NCI-H2171 (cell line): ENCODE results near the gene NUDT5.

ENCODE experiments used
- DNase-seq: peaks from one replicate; lab custom pipeline; 2025; lab: John Stamatoyannopoulos, UW

NUDT5 gene

GRCh38 chr10:12165036-12165435 lies 30.7 kb downstream of the NUDT5 start:
- no peak for DNase-seq

DNA sequence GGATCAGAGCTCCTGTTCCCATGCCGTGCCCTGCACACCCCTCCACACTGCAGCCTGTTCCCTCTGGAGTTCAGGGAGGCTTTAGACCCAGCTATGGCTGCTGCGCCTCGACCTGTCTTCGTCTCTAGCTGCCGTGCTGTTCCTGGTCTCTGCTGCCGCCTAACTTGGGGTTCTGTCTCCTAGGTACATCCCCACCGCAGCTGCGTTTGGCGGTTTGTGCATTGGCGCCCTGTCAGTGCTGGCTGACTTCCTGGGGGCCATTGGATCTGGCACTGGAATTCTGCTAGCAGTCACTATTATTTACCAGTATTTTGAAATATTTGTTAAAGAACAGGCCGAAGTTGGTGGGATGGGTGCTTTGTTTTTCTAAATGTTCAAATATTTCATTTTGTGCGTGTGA lies 31.6 kb downstream of the NUDT5 start:
- DNase-seq, result no peak

GRCh38 chr10:12162927-12163326 lies 32.8 kb downstream of the NUDT5 start:
- no peak for DNase-seq

GRCh38 chr10:12160664-12161063 lies 35.0 kb downstream of the NUDT5 start:
- DNase-seq, result no peak

- DNase-seq, result no peak
Measured at GRCh38 chr10:12158111-12158510, 37.6 kb downstream of the NUDT5 start.

DNA sequence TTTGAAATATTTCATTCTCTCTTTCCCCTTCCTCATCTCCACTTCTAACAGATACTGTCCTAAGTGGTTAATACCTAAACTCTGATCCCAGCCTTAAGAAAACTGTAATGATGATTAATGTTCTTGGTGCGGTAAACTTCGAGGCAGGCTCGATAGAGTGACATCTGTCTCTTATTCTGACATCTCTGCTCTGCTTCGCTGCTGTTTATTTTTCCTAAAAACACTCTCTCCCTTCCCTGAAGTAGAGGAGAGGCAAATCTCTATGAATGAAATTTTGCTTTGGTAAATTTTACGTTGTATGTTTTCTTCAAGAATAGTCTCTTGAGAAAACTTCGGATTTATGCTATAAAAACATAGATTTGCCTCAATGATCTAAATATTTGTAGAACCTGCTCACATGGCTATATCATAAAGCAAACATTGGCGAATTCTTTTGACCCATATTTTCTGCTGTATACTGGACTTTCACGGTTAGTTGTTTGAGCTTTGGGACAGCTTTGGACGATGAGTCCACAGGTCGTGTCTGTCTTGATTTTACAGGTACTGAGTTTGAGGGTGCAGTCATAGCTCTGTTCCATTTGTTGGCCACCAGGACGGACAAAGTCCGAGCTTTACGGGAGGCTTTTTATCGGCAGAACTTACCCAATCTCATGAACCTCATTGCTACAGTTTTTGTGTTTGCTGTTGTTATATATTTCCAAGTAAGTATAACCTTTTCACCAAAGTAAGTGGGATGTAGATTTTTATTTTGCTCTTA lies 39.1 kb downstream of the NUDT5 start:
- no peak for DNase-seq

DNA sequence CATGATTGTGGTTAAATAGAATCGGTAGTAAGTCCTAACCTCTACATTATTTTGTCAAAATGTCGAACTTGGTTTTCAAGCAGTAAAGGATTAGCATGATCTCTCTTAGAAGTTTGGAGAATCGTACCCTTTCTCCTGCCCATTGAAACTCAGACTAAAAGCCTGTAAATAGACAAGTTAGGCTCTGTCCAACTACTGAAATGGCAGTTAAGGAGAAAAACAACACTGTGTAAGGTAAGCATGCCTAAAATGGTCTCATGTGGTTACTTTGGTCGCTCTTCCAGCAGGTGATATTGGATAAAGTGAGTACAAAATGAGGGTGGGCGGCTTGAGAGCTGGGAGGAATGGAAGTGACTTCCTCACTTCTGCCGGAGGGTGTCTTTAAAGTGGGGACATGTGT lies 41.2 kb downstream of the NUDT5 start:
- no peak for DNase-seq

DNA sequence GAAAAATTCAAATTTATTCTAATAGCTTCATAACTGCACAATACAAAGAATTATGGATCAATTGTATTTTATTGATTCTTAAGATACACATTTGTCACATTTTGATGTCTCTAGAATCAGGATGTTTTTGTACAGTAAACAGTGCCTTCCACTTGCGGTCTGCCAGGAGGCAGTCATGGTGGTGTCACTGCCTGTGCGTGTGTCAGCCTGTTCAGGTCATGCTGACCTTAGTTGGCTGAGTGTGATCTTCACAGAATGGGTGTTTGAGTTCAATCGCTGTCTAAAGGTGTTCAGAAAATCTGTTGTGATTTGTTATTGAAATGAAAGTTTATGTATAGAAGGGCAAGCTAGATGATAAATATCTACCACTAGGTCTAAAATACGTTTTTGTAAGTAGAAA lies 45.5 kb downstream of the NUDT5 start:
- no peak for DNase-seq

GRCh38 chr10:12144538-12144937 lies 51.2 kb downstream of the NUDT5 start:
- no peak for DNase-seq

DNA sequence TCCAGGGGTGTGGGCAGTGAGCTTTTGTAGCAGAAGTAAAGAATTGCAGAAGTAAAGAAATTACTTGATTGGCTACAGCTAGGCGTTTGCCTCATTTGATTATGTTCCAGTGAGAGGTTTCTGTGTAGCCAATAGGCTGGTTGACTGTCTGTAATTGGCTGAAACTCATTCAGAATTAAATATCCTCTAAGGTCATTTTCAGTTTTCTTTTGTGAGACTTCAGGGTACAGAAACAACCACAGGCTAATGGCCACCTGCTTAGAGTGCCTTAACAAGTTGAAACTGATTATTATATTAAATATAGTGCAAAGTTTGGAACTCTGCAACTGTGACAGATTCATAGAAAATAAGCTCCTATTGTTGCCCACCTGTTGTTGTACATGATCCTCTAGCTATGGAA lies 55.7 kb downstream of the NUDT5 start:
- DNase-seq, result no peak

- no peak for DNase-seq
Measured at GRCh38 chr10:12135631-12136030, 60.1 kb downstream of the NUDT5 start.

DNA sequence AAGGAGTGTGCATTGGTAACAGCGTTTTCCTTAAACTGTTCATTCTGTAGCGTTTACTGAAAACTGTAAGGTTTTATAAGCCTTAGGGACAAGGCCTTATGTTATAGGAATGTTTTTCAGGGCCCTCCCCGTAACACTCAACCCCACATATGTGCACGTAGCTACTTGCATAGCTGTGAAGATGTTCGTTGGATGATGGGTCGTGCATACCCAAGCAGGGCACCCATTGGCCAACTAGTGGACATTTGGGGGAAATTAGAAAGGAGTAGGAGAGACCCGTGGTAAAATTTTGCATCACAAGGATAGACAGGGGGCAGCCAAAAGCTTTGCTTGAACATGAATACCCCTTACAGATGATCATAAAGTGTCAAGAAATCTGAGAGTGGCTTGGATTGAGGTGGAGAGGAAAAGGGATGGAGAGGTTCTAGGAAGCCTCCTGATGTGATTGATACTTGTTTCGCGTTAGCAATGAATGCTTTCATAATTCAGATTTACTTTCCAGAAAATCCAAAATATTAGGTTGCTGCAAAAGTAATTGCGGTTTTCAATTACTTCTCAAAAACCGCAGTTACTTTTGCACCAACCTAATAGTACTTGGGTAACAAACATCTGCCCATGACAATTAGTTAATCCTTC lies 65.3 kb downstream of the NUDT5 start:
- DNase-seq, result peak; percentile 18

- DNase-seq, result peak; percentile 72
Measured at GRCh38 chr10:12129222-12130111, 66.2 kb downstream of the NUDT5 start, which contains the start of gene SEC61A2. SEC61A2 (plus strand) TSS chr10:12129677; CDS start chr10:12129788, 111 bp downstream.

DNA sequence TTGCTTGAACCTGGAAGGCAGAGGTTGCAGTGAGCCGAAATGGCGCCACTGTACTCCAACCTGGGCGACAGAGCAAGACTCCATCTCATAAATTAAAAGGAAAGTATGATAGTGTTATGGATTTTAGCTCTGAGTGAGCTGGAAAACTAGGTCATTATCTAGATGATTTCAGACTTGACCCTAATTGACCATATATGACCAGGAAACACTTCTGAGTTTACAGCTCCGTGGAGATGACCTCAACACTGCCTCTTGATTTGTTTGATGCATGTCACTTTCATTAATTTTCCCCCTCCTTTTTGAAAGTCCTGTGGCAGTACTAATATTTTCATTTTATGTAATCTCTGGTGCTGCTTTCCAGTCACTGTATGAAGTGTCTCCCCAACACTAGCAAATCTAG lies 74.0 kb downstream of the NUDT5 start:
- DNase-seq, result no peak
